GM12878 (cell line): ENCODE data around the gene KCNB1.

Experiments used
- NFXL1 ChIP-seq: fragments of 450-650 bp; IDR thresholded peaks from 2 replicates; pipeline ENCODE4 v1.6.1; 2017; ENCODE audit warnings: antibody characterized with exemption, mild to moderate bottlenecking, borderline replicate concordance
- TF ChIP-seq, protein P1 (sequence below), 3 experiments: IDR thresholded peaks in 2 of 3; conservative IDR thresholded peaks in 1 of 3; 2 replicates each; pipeline ENCODE4 v1.5.1; 2011; ENCODE audit warnings: low read depth in 3 of 3, low read length in 3 of 3, mild to moderate bottlenecking in 3 of 3, control low read depth in 2 of 3, moderate library complexity in 2 of 3, inconsistent platforms in 1 of 3, mixed read lengths in 1 of 3; ENCODE audit not compliant: control insufficient read depth in 2 of 3, insufficient read depth in 1 of 3; ENCODE audit errors: extremely low read depth in 1 of 3
- TF ChIP-seq, protein P2 (sequence below): fragments of 450-650 bp; IDR thresholded peaks from 2 replicates; pipeline ENCODE4 v1.6.1; 2017; ENCODE audit warnings: mild to moderate bottlenecking, low read depth, inconsistent platforms; ENCODE audit not compliant: poor library complexity, severe bottlenecking

- TF ChIP-seq, protein P1, sequence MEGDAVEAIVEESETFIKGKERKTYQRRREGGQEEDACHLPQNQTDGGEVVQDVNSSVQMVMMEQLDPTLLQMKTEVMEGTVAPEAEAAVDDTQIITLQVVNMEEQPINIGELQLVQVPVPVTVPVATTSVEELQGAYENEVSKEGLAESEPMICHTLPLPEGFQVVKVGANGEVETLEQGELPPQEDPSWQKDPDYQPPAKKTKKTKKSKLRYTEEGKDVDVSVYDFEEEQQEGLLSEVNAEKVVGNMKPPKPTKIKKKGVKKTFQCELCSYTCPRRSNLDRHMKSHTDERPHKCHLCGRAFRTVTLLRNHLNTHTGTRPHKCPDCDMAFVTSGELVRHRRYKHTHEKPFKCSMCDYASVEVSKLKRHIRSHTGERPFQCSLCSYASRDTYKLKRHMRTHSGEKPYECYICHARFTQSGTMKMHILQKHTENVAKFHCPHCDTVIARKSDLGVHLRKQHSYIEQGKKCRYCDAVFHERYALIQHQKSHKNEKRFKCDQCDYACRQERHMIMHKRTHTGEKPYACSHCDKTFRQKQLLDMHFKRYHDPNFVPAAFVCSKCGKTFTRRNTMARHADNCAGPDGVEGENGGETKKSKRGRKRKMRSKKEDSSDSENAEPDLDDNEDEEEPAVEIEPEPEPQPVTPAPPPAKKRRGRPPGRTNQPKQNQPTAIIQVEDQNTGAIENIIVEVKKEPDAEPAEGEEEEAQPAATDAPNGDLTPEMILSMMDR (IDR thresholded peaks at IDR 0.05 in 2 of 3, conservative IDR thresholded peaks at IDR 0.05 in 1 of 3; ENCODE audit: control insufficient read depth in 2 of 3, extremely low read depth in 1 of 3, insufficient read depth in 1 of 3, low read depth in 3 of 3, low read length in 3 of 3): no peak
- TF ChIP-seq, protein P2, sequence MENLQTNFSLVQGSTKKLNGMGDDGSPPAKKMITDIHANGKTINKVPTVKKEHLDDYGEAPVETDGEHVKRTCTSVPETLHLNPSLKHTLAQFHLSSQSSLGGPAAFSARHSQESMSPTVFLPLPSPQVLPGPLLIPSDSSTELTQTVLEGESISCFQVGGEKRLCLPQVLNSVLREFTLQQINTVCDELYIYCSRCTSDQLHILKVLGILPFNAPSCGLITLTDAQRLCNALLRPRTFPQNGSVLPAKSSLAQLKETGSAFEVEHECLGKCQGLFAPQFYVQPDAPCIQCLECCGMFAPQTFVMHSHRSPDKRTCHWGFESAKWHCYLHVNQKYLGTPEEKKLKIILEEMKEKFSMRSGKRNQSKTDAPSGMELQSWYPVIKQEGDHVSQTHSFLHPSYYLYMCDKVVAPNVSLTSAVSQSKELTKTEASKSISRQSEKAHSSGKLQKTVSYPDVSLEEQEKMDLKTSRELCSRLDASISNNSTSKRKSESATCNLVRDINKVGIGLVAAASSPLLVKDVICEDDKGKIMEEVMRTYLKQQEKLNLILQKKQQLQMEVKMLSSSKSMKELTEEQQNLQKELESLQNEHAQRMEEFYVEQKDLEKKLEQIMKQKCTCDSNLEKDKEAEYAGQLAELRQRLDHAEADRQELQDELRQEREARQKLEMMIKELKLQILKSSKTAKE: no peak
- TF ChIP-seq NFXL1: no peak
Observed at GRCh38 chr20:49399329-49399728, 83.1 kb downstream of the KCNB1 start.
